ENCODE measurements around the gene LTBP4.

The LTBP4 gene

GRCh38 chr19:40585241-40585981 lies 15.8 kb upstream of the LTBP4 start:
- TF ChIP-seq CTCF (IDR thresholded peaks at IDR 0.05; ENCODE audit: borderline replicate concordance, extremely low read depth, low read length, poor library complexity, severe bottlenecking) (no peak), EZH2 (IDR thresholded peaks at IDR 0.05; ENCODE audit: borderline replicate concordance, low read depth, low read length, severe bottlenecking) (no peak)
- ATAC-seq (ENCODE audit: insufficient read depth, low read depth): no peak
- Histone ChIP-seq H4K20me1 (ENCODE audit: insufficient read depth, low read length) (no peaks in the 10 kb centered on the region), H3K27ac (ENCODE audit: low read length) (no peak overlapping the region), H3K79me2 (ENCODE audit: insufficient read depth, low read length) (no peaks in the 10 kb centered on the region), H3K9me3 (ENCODE audit: insufficient read depth, low read length, severe bottlenecking) (no peaks in the 10 kb centered on the region), H2AFZ (ENCODE audit: low read depth, low read length) (no peak overlapping the region), H3K9ac (ENCODE audit: low read depth, low read length) (no peak overlapping the region), H3K27me3 (ENCODE audit: insufficient read depth, low read length, poor library complexity) (no peaks in the 10 kb centered on the region), H3K36me3 (ENCODE audit: insufficient read depth, low read length) (peaks cover 49% of the 10 kb centered on the region), H3K4me3 (ENCODE audit: low read depth in 1 of 2, low read length in 2 of 2) (no peak overlapping the region), H3K4me1 (ENCODE audit: insufficient read depth, low read length) (no peaks in the 10 kb centered on the region), H3K4me2 (ENCODE audit: insufficient read depth, low read length) (no peak overlapping the region)
- no peak for DNase-seq

- Histone ChIP-seq H3K36me3 (ENCODE audit: insufficient read depth, low read length) (peaks cover 43% of the 10 kb centered on the region), H3K4me1 (ENCODE audit: insufficient read depth, low read length) (no peaks in the 10 kb centered on the region), H4K20me1 (ENCODE audit: insufficient read depth, low read length) (no peaks in the 10 kb centered on the region), H3K4me3 (ENCODE audit: low read depth in 1 of 2, low read length in 2 of 2) (no peak overlapping the region), H2AFZ (ENCODE audit: low read depth, low read length) (no peak overlapping the region), H3K9me3 (ENCODE audit: insufficient read depth, low read length, severe bottlenecking) (no peaks in the 10 kb centered on the region), H3K4me2 (ENCODE audit: insufficient read depth, low read length) (no peak overlapping the region), H3K79me2 (ENCODE audit: insufficient read depth, low read length) (no peaks in the 10 kb centered on the region), H3K9ac (ENCODE audit: low read depth, low read length) (no peak overlapping the region), H3K27me3 (ENCODE audit: insufficient read depth, low read length, poor library complexity) (no peaks in the 10 kb centered on the region), H3K27ac (ENCODE audit: low read length) (no peak overlapping the region)
- no peak for ATAC-seq (ENCODE audit: insufficient read depth, low read depth)
- TF ChIP-seq CTCF (IDR thresholded peaks at IDR 0.05; ENCODE audit: borderline replicate concordance, extremely low read depth, low read length, poor library complexity, severe bottlenecking) (no peak), EZH2 (IDR thresholded peaks at IDR 0.05; ENCODE audit: borderline replicate concordance, low read depth, low read length, severe bottlenecking) (no peak)
- no peak for DNase-seq
Observed at GRCh38 chr19:40585982-40586422, 15.2 kb upstream of the LTBP4 start.

- Histone ChIP-seq H3K36me3 (ENCODE audit: insufficient read depth, low read length) (peaks cover 41% of the 10 kb centered on the region), H3K27ac (ENCODE audit: low read length) (no peak overlapping the region), H3K4me2 (ENCODE audit: insufficient read depth, low read length) (no peak overlapping the region), H3K9me3 (ENCODE audit: insufficient read depth, low read length, severe bottlenecking) (no peaks in the 10 kb centered on the region), H4K20me1 (ENCODE audit: insufficient read depth, low read length) (no peaks in the 10 kb centered on the region), H3K9ac (ENCODE audit: low read depth, low read length) (no peak overlapping the region), H3K79me2 (ENCODE audit: insufficient read depth, low read length) (no peaks in the 10 kb centered on the region), H3K4me3 (ENCODE audit: low read depth in 1 of 2, low read length in 2 of 2) (no peak overlapping the region), H3K27me3 (ENCODE audit: insufficient read depth, low read length, poor library complexity) (no peaks in the 10 kb centered on the region), H3K4me1 (ENCODE audit: insufficient read depth, low read length) (no peaks in the 10 kb centered on the region), H2AFZ (ENCODE audit: low read depth, low read length) (no peak overlapping the region)
- ATAC-seq (ENCODE audit: insufficient read depth, low read depth) (no peak), DNase-seq (no peak)
- TF ChIP-seq EZH2 (IDR thresholded peaks at IDR 0.05; ENCODE audit: borderline replicate concordance, low read depth, low read length, severe bottlenecking): no peak
- TF ChIP-seq CTCF (IDR thresholded peaks at IDR 0.05; ENCODE audit: borderline replicate concordance, extremely low read depth, low read length, poor library complexity, severe bottlenecking): no peak
Observed at GRCh38 chr19:40586611-40587010, 14.6 kb upstream of the LTBP4 start.
